Suprapubic skin (tissue), 3 donors: Measurements from ENCODE around the gene POLR2J2.
"Not testable (repeated sequence)": the region's sequence is repeated elsewhere in the genome, so short reads cannot be mapped to it uniquely, and the experiment has no call there.

Experiments
- CTCF ChIP-seq, 2 donors: fragments of 200-600 bp in 1 of 2; fragments of 450-650 bp in 1 of 2; sonication (generic) in 1 of 2; IDR thresholded peaks; one replicate each; pipeline ENCODE4 v1.5.1; 2016 to 2019; ENCODE audit warnings: antibody characterized with exemption in 2 of 2, mild to moderate bottlenecking in 1 of 2, moderate library complexity in 1 of 2
- POLR2A ChIP-seq, 2 donors: fragments of 450-650 bp; IDR thresholded peaks; one replicate each; pipeline ENCODE4 v1.6.1; 2017; ENCODE audit warnings: antibody characterized with exemption in 2 of 2, mild to moderate bottlenecking in 2 of 2, moderate library complexity in 2 of 2

- not testable (repeated sequence) for TF ChIP-seq POLR2A, CTCF (IDR thresholded peaks at IDR 0.05)
These were observed 26.4 kb upstream of the POLR2J2 start for GRCh38 chr7:102697642-102698512.
